K562 (cell line): ENCODE measurements around the gene MACROD2. TPM values are rescaled to one million over a fixed set of nuclear protein-coding genes. Genes with fewer than 3 reads are reported as not detected.

Experiments used
- BRF2 ChIP-seq: IDR thresholded peaks from 3 replicates; pipeline ENCODE4 v1.6.1; 2011; ENCODE audit warnings: borderline replicate concordance, mild to moderate bottlenecking; ENCODE audit not compliant: insufficient read length, insufficient read depth
- GTF2B ChIP-seq: IDR thresholded peaks from 2 replicates; pipeline ENCODE4 v1.6.1; 2011; ENCODE audit not compliant: insufficient read length; ENCODE audit errors: extremely low read depth
- POLR2B ChIP-seq: fragments of 450-650 bp; IDR thresholded peaks from 2 replicates; pipeline ENCODE4 v1.6.1; 2018; ENCODE audit warnings: low read depth; ENCODE audit not compliant: partially characterized antibody
- YY1 ChIP-seq, 3 experiments: IDR thresholded peaks; 2 replicates each; pipeline ENCODE4 v1.6.1; 2011; ENCODE audit warnings: low read length in 2 of 3, mild to moderate bottlenecking in 2 of 3, moderate library complexity in 2 of 3, borderline replicate concordance in 1 of 3, control low read depth in 1 of 3, low read depth in 1 of 3; ENCODE audit not compliant: insufficient read depth in 3 of 3, insufficient replicate concordance in 2 of 3, control insufficient read depth in 1 of 3, insufficient read length in 1 of 3; ENCODE audit errors: extremely low read depth in 1 of 3
- ZMIZ1 ChIP-seq, 2 experiments: fragments of 150-350 bp in 1 of 2; IDR thresholded peaks; 2 replicates each; pipeline ENCODE4 v1.6.1; 2012 to 2016; ENCODE audit warnings: low read depth in 2 of 2, low read length in 2 of 2, mild to moderate bottlenecking in 1 of 2, moderate library complexity in 1 of 2
- ZNF699 ChIP-seq: fragments of 250-450 bp; sonication (Bioruptor Pico); IDR thresholded peaks from 2 replicates; pipeline ENCODE4 v1.8.0; 2021; ENCODE audit warnings: mild to moderate bottlenecking, moderate library complexity; ENCODE audit not compliant: insufficient replicate concordance
- polyA plus RNA-seq, 8 experiments: library from polyadenylated mRNA; depleted of rRNA in 4 of 8; stranded (reverse) in 5 of 8; unstranded in 3 of 8; fragments of >200 nt; fragmentation: Nextera tagmentation in 2 of 8; fragmentation: Illumina TruSeq in 1 of 8; extraction: Ambion mirVana in 2 of 8; extraction: Trizol in 1 of 8; gene quantifications; 2 replicates each; pipeline versions ENCODE4 v1.2.1 to v1.2.3, GENCODE V29; 2011 to 2014; ENCODE audit warnings: inconsistent platforms in 1 of 8, missing spikeins in 1 of 8
- total RNA-seq, 7 experiments: library from RNA; depleted of rRNA in 6 of 7; stranded (reverse); fragments of >200 nt in 6 of 7; fragmentation: Illumina TruSeq in 2 of 7; extraction: Trizol in 2 of 7; gene quantifications; 2 replicates each; pipeline versions ENCODE4 v1.2.1 to v1.2.3, GENCODE V29; 2011 to 2021; ENCODE audit warnings: low replicate concordance in 1 of 7

MACROD2 gene
- total and polyA plus RNA-seq, 9 of the 15 experiments (the other 6 are each of a cell fraction or from before 2014, with no cell fraction given) = not detected

GRCh38 chr20:14649662-14650061 is 654.3 kb downstream of the MACROD2 start (continued):
- TF ChIP-seq ZMIZ1 (IDR thresholded peaks at IDR 0.05; ENCODE audit: low read depth in 2 of 2, low read length in 2 of 2) (no peak), GTF2B (no peak), ZNF699 (CRISPR knock-in tag) (no peak), POLR2B (no peak), BRF2 (no peak), YY1 (IDR thresholded peaks at IDR 0.05; ENCODE audit: borderline replicate concordance in 1 of 3, control insufficient read depth in 1 of 3, extremely low read depth in 1 of 3, insufficient read depth in 3 of 3, insufficient read length in 1 of 3, insufficient replicate concordance in 2 of 3, low read depth in 1 of 3, low read length in 2 of 3) (no peak)
